Panc1 (cell line): ENCODE data around the gene SYT1. TPM values are rescaled to one million over a fixed set of nuclear protein-coding genes. Genes with fewer than 3 reads are reported as not detected.

ENCODE experiments used
- ATAC-seq: fragments of 200-7000 bp; cut with Tn5 transposase; 2 replicates; pipeline ENCODE4 v1.9.1; 2020; ENCODE audit warnings: mild to moderate bottlenecking, moderate library complexity
- BruUV-seq: library from RNA; stranded (reverse); fragments of 400-500 nt; replicated peaks from 2 replicates; lab custom pipeline; 2021; lab: Mats Ljungman, UMichigan
- CTCF ChIA-PET: fragments of 300-600 bp; sonication (Branson Sonifier 250); formaldehyde crosslinking; loops from one replicate; lab custom pipeline; 2022; ENCODE audit warnings: antibody characterized with exemption; lab: Charles Lee
- POLR2A ChIA-PET: fragments of 300-600 bp; sonication (Branson Sonifier 250); formaldehyde crosslinking; loops from one replicate; lab custom pipeline; 2022; ENCODE audit warnings: antibody characterized with exemption; lab: Charles Lee
- DNase-seq: peaks from one replicate; pipeline ENCODE4 v3.0.0-alpha.2; 2010; ENCODE audit warnings: low read depth, low spot score
- H3K27ac ChIP-seq: 2 replicates; pipeline ENCODE4 v1.5.1; 2011; ENCODE audit warnings: mild to moderate bottlenecking, low read length, inconsistent platforms
- H3K27me3 ChIP-seq: fragments of 200-500 bp; sonication (Bioruptor generic); 2 replicates; pipeline ENCODE4 v1.6.0; 2014; ENCODE audit warnings: low read length, inconsistent platforms; ENCODE audit not compliant: control insufficient read depth, insufficient read depth
- H3K36me3 ChIP-seq: fragments of 200-500 bp; sonication (Bioruptor generic); 2 replicates; pipeline ENCODE4 v1.5.1; 2014; ENCODE audit warnings: inconsistent platforms, mild to moderate bottlenecking, low read length, moderate library complexity; ENCODE audit not compliant: control insufficient read depth, insufficient read depth
- H3K4me1 ChIP-seq: 2 replicates; pipeline ENCODE4 v1.5.1; 2011; ENCODE audit warnings: inconsistent platforms, mild to moderate bottlenecking, low read length, moderate library complexity; ENCODE audit not compliant: control insufficient read depth, insufficient read depth
- H3K4me3 ChIP-seq, 2 experiments: 2 replicates each; pipeline ENCODE4 v1.5.1; 2011 to 2012; ENCODE audit warnings: low read depth in 2 of 2, low read length in 2 of 2, mild to moderate bottlenecking in 2 of 2, inconsistent platforms in 1 of 2, moderate library complexity in 1 of 2
- H3K9me3 ChIP-seq: fragments of 200-500 bp; sonication (Bioruptor generic); 2 replicates; pipeline ENCODE4 v1.5.1; 2014; ENCODE audit warnings: low read depth, mild to moderate bottlenecking, inconsistent platforms, low read length, moderate library complexity; ENCODE audit not compliant: control insufficient read depth, insufficient read depth
- CTCF ChIP-seq: fragments of 450-650 bp; IDR thresholded peaks from 2 replicates; pipeline ENCODE4 v1.5.1; 2017; ENCODE audit warnings: mild to moderate bottlenecking
- POLR2AphosphoS5 ChIP-seq: IDR thresholded peaks from 2 replicates; pipeline ENCODE4 v1.6.1; 2012; ENCODE audit warnings: mild to moderate bottlenecking, low read depth, low read length, moderate library complexity
- REST ChIP-seq, 2 experiments: IDR thresholded peaks; 2 replicates each; pipeline ENCODE4 v1.6.1; 2011 to 2012; ENCODE audit warnings: low read depth in 2 of 2, control low read depth in 1 of 2, low read length in 1 of 2, mild to moderate bottlenecking in 1 of 2, moderate library complexity in 1 of 2; ENCODE audit not compliant: insufficient read depth in 1 of 2
- SIN3A ChIP-seq: IDR thresholded peaks from 2 replicates; pipeline ENCODE4 v1.6.1; 2012; ENCODE audit warnings: low read depth, mild to moderate bottlenecking, low read length, moderate library complexity, borderline replicate concordance; ENCODE audit not compliant: insufficient read depth
- TCF7L2 ChIP-seq: IDR thresholded peaks from 2 replicates; pipeline ENCODE4 v1.6.1; 2011; ENCODE audit warnings: mild to moderate bottlenecking, low read depth, low read length, inconsistent platforms
- in situ Hi-C: cut with HindIII; loops from 2 replicates; pipeline ENCODE4 v1.10.0; 2016; ENCODE audit warnings: low sequenced_read_pairs, low pct_unique_long_range_greater_than_20kb
- intact Hi-C: fragments of 100-400 bp; cut with micrococcal nuclease; formaldehyde crosslinking; loops from one replicate; pipeline ENCODE4 v1.10.0; 2022; ENCODE audit not compliant: unreplicated experiment
- total RNA-seq: library from RNA; stranded (reverse); gene quantifications from one replicate; pipeline ENCODE4 v1.2.1, GENCODE V29; 2021; ENCODE audit not compliant: unreplicated experiment

Gene SYT1
- total RNA-seq, 1 experiment from 2014 or later: 3.0 TPM

GRCh38 chr12:79439175-79439825, 574.7 kb downstream of the SYT1 start:
- no peak overlapping the region for H3K4me3 ChIP-seq
- CTCF ChIA-PET: interaction anchor here (0.6 kb wide), 1 partner anchor 29 kb away, joined by 8 read pairs; no protein-coding TSS in a partner anchor
- H3K9me3 ChIP-seq: no peaks in the 10 kb centered on the region
- BruUV-seq: no TSS peak
- peak overlapping the region; percentile 39; the same call in 1 of the 2 replicates for H3K27ac ChIP-seq
- H3K4me1 ChIP-seq: no peaks in the 10 kb centered on the region
- intact Hi-C loops (no loop called here), in situ Hi-C loops (no loop called here)
- no peaks in the 10 kb centered on the region for H3K36me3 ChIP-seq
- POLR2A ChIA-PET: no interaction called here
- no peaks in the 10 kb centered on the region for H3K27me3 ChIP-seq
- no peak for DNase-seq
- no peak for TF ChIP-seq SIN3A
- TF ChIP-seq TCF7L2: no peak
- TF ChIP-seq REST (IDR thresholded peaks at IDR 0.05; ENCODE audit: insufficient read depth in 1 of 2, low read depth in 2 of 2, low read length in 1 of 2): no peak
- no peak for TF ChIP-seq POLR2AphosphoS5
- no peak for TF ChIP-seq CTCF
- no peak for ATAC-seq

DNA sequence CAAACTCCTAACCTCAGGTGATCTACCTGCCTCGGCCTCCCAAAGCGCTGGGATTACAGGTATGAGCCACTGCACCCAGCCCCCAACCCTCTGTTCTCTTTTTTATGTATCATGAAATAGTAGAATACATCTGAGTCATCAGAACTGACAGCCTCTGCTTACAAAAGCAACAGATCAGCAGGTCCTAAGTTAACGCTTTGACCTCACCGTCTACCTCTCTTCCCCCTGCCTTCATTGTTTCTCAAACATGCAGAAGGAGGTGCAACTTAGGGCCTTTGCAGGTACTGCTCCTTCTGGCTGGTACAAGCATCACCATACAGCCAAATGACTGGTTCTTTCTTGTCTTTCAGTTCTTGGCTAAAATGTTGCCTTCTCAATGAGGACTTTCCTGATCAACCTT, 577.0 kb downstream of the SYT1 start:
- POLR2A ChIA-PET: no interaction called here
- H3K27ac ChIP-seq: no peak overlapping the region
- intact Hi-C loops (no loop called here), in situ Hi-C loops (no loop called here)
- H3K9me3 ChIP-seq: no peaks in the 10 kb centered on the region
- TF ChIP-seq POLR2AphosphoS5: no peak
- no peak for TF ChIP-seq SIN3A
- no peak for TF ChIP-seq REST (IDR thresholded peaks at IDR 0.05; ENCODE audit: insufficient read depth in 1 of 2, low read depth in 2 of 2, low read length in 1 of 2)
- no peak for TF ChIP-seq TCF7L2
- TF ChIP-seq CTCF: no peak
- H3K4me1 ChIP-seq: no peaks in the 10 kb centered on the region
- no TSS peak for BruUV-seq
- CTCF ChIA-PET: no interaction called here
- no peak overlapping the region for H3K4me3 ChIP-seq
- ATAC-seq (no peak), DNase-seq (no peak)
- no peaks in the 10 kb centered on the region for H3K27me3 ChIP-seq
- H3K36me3 ChIP-seq: no peaks in the 10 kb centered on the region
